Measurements from ENCODE around the gene RIT1.

The RIT1 gene, protein sequence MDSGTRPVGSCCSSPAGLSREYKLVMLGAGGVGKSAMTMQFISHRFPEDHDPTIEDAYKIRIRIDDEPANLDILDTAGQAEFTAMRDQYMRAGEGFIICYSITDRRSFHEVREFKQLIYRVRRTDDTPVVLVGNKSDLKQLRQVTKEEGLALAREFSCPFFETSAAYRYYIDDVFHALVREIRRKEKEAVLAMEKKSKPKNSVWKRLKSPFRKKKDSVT

DNA sequence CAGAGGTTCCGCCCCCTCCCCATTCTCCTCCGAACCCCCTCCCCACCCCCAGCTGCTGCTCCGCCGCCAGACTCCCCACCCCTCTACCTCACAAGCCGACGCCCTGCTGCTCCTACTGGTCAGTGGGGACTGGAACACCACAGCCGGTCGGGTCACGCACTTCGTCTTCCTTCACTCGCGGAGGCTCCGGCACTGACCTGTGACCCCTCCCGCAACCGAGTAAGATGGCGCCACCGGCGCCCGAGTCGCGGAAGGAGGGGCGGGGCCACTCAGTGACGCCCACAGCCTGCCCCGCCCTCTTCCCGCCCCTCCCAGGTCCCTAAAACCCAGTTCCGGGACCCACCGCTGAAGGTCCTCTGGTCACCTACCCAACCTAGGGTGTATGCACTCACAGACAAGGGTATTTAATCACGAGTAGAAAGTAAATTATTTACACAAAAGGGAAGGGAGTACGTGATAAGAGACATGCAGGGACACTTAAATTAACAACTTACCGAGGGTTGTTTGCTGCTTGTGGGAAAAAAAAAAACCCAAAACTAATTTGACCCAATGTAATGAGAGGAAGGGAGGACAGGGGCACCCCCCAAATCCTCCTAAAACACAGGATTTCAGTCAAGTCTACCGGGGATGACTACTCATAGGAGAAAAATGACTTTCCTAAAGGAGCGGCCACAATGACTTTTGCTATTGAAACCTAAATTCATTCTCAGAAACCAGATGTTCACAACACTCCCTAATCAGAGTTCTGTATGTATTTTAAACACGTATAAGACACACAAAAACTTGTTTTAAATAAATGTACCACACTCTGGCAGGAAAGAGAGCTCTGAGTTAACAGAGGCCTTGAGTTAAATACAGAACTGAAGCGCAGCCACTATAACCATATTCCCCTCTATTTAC lies at the start of gene RIT1:
TSS of gene RIT1 (minus strand) at position 194 of the 900 bp plus-strand sequence. CDS start 588 bp downstream, outside the sequence.
- DNase-seq (ENCODE audit: low read depth in 1 of 2, low spot score in 1 of 2), result peak; percentile 63 to 78

DNA sequence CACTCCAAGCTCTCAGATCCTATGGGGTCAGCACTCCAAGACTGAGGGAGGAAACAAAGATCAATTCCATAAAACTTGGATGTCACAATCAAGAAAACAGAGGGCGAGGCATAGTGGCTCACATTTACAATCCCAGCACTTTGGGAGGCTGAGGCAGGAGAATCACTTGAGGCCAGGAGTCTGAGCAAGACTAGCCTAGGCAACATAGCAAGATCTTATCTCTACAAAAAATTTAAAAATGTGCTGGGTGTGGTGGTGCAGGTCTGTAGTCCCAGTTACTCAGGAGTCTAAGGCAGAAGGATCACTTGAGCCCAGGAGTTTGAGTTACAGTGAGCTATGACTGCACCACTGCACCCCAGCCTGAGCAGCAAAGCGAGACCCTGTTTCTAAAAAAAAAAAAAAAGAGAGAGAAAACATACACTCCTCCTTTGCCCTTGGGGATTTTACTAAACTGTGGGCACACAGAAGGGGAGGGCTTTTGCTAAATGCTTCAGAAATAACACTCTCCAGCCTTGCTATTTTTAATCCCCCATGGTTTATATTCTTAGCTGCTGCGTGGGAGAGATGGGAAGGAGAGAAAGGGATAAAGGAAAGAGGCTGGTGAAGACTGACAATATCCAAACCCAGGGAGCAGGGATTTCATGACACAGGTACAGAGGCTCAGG lies 49.1 kb upstream of the RIT1 start:
- DNase-seq (ENCODE audit: low read depth in 1 of 2, low spot score in 1 of 2), result no peak

DNA sequence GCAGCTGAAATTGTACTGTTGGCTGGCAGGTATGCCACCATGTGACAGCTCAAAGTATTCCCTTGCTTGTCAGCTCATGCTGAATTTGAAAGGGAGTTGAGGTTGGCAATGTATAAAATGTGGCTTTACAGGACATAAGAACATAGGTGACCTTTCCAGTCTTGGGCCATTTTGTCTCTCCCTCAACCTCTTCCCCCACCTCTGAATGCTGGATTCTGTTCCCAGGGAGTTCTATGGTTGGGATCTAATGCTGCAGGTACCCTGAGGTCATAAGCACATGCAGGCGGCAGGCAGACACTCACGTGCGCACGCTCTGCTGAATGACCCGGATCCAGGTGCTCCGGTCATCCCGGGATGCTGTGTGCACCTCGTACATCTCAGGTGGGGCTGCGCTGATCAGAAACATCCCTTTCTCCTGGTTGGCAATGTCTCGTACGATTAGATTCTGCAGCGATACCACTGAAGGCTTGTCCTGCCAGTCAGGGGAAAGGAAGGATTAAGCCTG lies 46.3 kb upstream of the RIT1 start:
- no peak for DNase-seq (ENCODE audit: low read depth in 1 of 2, low spot score in 1 of 2)

DNA sequence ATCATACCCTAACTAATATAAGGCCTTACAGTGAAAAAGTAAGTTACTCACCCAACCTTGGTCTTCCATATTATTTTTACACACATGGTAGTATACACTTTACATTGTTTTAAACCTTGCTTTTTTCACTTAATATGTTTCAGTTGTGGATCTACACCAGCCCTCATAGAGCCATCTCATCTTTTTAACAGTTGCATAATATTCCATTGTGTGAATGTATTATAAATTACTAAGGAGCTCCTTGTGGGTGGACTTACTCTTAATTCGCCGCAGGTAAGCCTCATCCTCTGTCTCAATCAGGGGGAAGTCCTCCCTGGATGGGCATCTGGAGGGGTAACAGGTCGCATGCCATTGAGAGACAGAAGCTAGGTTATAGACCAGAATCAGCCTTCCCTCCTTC lies 43.5 kb upstream of the RIT1 start:
- DNase-seq (ENCODE audit: low read depth in 1 of 2, low spot score in 1 of 2), result no peak

DNA sequence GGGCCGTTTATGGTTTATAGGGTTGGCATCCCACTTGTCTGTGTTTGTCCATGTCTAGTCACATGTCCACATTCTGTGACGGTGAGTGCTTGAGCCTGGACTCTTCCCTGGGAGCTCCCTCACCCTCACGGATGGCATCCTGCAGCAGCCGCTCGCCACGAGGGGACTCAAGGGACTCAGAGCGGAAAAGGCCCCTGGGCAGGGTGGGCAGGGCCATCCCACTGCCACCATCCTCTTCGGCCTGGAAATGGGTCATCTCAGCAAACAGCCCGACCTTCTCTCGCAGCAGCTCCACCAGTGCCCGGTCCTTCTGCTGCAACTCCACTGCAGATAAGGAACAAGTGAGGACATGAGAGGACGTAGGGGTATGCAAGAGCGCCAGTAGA lies 41.3 kb upstream of the RIT1 start:
- DNase-seq (ENCODE audit: low read depth in 1 of 2, low spot score in 1 of 2), result no peak

DNA sequence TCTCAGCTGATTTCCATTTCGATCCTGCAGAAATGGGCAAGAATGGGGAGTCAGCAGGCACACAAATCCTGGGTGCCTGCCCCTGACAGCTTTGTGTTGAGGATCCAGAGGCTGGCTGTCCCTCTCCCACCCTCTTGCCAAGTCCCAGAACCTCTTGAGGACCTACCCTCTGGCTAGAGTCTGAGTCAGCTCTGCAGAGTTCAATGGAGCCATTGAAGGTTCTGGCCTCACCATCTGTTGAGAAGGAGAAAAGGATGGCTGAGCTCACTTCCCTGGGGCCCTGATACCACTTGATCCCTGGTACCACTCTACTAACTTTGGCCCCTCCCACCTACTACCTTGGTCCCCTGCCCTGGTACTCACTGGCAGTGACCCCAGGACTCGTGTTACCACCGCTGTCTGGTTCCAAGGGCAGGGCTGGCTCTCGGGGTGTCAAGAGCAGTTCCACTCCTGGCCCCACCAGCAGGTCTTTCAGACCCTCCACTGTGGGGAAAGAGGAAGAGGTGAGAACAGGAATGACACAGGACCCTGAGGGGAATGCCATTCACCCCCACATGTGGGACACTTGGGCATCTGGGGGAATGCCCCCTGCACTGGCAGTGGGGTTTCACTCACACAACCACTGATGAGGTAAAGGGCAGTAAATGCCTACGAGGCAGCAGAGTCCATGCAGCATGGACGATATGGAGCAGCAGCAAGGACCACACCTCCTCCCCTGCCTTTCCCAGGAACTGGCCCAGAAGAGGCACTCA lies 40.8 kb upstream of the RIT1 start:
- DNase-seq (ENCODE audit: low read depth in 1 of 2, low spot score in 1 of 2), result no peak

DNA sequence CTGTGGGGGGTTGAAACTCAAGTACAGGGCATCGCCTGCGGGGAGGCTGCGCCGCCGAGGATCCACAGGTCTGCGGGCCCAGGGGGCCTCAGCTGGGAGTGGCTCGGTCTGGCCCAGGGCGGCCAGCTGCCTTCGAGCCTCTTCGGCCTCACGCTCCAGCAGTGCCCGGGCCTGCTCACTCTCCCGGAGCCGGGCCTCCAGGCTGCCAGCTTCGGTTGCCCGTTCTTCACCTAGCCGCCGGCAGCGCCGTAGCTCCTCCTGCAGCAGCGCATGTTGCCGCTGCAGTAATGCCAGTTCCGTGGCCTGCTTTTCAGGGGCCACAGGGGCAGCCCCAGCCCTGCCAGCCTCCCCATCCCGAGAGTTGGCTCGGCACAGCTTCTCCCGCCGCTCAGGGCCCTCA lies 39.7 kb upstream of the RIT1 start:
- no peak for DNase-seq (ENCODE audit: low read depth in 1 of 2, low spot score in 1 of 2)

DNA sequence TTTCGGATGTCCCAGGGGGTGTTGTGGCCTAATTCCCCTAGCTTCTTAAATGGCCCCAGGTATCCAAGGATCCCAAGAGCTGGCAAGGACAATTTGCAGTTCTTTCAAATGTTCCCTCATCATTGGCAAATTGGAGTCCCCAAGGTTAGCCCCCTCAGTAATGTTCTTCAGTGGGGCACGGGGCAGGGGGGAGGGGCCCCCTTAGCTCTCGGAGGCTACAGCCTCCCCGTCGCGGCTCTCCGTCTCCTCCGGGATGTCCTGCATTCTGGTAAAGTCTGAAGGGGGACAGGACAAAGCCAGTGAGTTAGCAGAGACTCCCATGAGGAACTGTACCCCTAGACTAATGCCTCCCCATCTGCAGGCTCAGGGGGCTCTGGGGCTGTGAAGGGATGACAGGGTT lies 36.6 kb upstream of the RIT1 start:
- DNase-seq (ENCODE audit: low read depth in 1 of 2, low spot score in 1 of 2), result no peak

DNA sequence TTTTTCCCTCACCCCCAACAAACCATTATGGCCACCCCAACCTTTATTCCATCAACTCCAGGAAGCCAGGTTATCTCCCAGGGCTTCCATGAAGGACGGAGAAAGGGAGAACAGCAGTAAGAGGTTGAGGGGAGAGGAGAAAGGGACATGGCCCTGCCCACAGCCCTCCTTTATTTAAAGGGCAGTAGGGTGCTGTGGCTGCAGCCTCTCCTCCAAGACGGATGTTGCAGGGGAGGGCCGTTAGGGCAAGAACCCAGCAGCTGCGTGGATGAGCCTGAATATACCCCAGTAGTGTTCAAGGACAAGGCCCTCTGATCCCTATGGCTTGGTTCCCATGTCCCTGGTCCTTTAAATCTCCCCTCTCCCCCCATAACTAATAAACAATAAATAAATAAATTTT lies 36.1 kb upstream of the RIT1 start:
- no peak for DNase-seq (ENCODE audit: low read depth in 1 of 2, low spot score in 1 of 2)

DNA sequence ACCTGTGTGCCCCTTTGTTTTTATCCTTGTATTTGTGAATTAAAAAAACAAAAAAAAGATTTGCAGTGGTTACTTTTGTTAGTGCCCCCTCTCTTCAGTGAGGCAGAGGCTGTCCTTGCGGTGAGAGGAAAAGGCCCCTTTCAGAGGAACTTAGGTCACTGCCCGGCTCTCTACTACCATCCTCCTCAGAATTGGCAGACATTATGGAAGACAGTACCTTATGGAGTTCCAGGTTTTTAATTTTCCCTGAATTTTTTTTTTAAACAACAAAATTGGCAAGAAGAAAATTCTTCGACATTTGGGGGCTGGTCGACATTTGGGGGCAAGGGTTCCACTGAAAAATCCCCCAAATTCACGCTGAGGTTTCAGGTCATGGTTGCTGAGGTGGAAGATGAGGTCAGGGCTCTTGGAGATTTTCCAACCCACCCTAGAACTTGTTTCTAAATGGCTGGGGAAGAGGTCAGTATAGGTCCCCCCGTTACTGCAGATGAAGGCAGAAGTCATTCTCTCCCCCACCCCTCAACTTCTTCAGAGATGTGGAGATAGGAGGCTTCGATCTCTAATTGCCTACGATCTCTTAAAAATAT lies 35.6 kb upstream of the RIT1 start:
- no peak for DNase-seq (ENCODE audit: low read depth in 1 of 2, low spot score in 1 of 2)

DNA sequence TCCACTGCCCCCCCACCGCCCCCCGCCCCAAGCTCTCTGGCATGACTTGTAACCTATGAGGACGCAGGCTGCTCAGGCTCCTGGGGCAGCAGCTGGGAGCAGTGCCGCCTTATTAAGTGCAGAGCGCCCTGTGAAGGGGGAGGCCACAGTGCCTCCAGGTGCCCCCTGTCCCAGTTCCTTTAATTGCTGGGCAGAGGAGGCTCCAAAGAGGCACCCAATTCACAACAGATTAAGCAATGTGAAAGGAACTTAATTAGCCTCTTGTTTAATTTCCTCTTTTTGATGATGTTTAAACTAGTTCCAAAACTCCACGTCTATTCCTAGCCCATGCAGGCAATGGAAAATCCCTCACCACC lies 33.3 kb upstream of the RIT1 start:
- no peak for DNase-seq (ENCODE audit: low read depth in 1 of 2, low spot score in 1 of 2)

DNA sequence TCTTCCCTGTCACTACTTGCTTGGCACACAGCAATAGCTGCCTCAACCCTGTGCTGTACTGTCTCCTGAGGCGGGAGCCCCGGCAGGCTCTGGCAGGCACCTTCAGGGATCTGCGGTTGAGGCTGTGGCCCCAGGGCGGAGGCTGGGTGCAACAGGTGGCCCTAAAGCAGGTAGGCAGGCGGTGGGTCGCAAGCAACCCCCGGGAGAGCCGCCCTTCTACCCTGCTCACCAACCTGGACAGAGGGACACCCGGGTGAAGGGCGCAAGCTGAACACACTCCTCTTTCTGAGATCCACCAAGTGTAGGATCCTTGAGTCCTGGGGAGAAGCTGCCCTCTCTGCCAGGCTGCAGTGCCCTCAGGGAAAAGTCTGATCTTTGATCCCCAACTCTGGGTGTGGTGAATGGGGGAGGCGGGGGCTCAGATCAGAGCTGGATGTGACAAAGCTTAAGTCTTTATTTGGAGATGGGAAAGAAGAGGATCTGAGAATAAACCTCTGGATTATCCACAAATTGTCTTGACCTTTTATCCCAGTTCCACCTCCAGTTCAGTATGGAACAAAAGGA lies 31.5 kb upstream of the RIT1 start:
- DNase-seq (ENCODE audit: low read depth in 1 of 2, low spot score in 1 of 2), result no peak

DNA sequence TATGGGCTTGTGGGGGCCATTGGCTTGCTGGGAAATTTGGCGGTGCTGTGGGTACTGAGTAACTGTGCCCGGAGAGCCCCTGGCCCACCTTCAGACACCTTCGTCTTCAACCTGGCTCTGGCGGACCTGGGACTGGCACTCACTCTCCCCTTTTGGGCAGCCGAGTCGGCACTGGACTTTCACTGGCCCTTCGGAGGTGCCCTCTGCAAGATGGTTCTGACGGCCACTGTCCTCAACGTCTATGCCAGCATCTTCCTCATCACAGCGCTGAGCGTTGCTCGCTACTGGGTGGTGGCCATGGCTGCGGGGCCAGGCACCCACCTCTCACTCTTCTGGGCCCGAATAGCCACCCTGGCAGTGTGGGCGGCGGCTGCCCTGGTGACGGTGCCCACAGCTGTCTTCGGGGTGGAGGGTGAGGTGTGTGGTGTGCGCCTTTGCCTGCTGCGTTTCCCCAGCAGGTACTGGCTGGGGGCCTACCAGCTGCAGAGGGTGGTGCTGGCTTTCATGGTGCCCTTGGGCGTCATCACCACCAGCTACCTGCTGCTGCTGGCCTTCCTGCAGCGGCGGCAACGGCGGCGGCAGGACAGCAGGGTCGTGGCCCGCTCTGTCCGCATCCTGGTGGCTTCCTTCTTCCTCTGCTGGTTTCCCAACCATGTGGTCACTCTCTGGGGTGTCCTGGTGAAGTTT lies 30.8 kb upstream of the RIT1 start:
- DNase-seq (ENCODE audit: low read depth in 1 of 2, low spot score in 1 of 2), result no peak

DNA sequence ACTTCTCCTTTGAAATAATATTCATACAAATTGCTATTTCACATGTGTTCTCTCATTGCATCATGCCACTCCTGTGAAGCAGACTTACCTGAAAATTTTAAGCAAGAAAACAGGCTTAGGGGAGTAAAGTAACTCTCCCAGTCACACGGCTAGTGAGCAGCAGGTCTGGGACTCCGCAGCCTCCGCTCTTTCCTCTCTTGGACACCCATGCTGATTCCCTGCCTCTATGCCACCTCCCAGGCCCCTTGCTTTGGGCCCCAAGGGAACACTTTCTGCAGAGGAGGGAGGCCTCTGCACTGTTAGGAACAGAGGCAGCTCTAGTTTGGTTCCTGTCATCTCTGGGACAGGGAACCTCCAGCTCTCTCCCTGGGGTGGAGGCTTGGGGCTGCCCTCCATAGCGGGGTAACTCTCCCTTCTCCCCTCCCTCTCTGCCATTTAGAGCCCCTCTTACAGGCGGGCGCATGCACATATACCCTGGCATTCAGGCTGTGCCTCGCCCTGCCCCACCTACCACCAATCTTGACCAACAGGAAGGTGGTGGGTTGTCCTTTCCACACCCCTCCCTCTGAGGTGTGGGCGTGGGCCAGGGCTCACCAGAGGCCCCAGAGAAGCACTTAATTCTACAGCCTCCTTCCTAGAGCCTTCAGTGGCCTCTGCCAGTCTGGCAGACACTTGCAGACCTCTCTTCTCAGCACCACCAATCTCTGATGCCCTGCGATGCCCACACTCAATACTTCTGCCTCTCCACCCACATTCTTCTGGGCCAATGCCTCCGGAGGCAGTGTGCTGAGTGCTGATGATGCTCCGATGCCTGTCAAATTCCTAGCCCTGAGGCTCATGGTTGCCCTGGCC lies 30.1 kb upstream of the RIT1 start, which contains the start of gene RXFP4:
TSS of gene RXFP4 (plus strand) at position 646 of the 852 bp plus-strand sequence. CDS start at position 718, 72 bp downstream.
- DNase-seq (ENCODE audit: low read depth in 1 of 2, low spot score in 1 of 2), result no peak

DNA sequence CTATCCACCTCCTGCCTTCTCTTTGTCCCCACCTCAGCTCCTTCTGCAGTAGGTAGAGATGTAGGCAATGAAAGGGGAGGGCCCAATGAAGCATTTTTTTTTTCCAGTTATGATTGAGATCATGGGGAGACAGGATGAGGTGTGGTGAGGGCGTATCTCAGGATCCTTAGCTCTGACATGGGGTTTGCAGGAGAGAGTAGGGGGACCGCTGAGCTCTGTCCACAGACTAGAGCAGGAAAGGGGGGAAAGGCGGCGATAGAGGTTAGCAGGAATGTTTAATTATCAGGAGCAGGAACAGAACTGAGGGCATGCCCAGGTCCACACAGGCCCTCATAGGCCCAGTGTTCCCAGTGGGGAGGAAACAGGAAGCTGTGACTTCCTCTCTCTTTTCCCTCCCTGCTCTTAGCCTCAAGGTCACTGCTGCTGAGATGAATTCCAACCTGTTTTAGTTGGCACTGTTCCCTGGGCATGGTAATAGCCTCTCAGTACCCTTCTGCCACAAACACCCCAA lies 29.4 kb upstream of the RIT1 start:
- DNase-seq (ENCODE audit: low read depth in 1 of 2, low spot score in 1 of 2), result no peak

DNA sequence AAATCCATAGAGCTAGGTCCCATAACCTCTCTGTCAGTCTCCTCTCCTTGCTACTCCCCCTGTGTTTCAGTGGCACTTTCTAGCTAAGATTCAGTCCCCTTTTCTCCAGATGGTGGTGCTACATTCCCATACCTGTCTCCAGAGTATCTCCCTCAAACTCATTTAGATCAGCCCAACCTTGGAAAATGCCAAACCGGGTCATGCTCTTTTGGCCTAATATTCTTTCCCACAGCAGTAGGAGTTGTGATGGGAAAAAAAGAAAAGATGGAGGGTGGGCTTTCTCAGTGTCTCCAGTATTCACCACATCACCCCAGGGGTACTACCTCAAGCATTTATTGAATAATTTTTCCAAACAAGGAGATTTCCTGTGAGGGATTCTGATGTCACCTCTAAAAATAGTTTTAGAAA lies 27.1 kb upstream of the RIT1 start:
- peak in 1 of 2 donors; percentile 49 for DNase-seq (ENCODE audit: low read depth in 1 of 2, low spot score in 1 of 2)

DNA sequence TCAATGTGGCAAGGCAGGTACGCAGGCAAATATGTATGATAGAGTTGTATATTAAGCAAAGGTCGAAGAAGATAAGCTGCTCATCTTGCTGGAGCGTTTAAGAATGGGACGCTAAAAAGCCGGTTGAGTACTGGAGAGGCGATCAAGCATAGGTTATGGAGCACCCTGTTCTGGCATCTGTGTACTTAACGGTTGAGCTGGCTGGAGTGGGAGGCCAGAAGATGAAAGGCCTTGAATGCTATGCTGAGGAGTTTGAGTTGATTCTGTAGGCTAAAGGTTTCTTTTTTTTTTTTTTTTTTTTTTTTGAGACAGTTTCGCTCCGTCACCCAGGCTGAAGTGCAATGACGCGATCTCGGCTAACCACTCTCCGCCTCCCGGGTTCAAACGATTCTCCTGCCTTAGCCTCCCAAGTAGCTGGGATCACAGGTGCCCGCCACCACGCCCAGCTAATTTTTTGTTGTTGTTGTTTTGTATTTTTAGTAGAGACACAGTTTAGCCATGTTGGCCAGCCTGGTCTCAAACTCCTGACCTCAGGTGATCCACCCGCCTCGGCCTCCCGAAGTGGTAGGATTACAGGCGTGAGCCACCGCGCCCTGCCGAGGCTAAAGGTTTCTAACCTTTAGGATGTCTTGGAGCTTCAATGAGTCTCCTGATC lies 23.9 kb upstream of the RIT1 start:
- no peak for DNase-seq (ENCODE audit: low read depth in 1 of 2, low spot score in 1 of 2)
